HepG2 (cell line): Measurements from ENCODE around the gene SRBD1. TPM values are rescaled to one million over a fixed set of nuclear protein-coding genes. Genes with fewer than 3 reads are reported as not detected.

Source experiments
- ATAC-seq: fragments of 200-7000 bp; cut with Tn5 transposase; 3 replicates; pipeline ENCODE4 v1.9.1; 2020; ENCODE audit warnings: mild to moderate bottlenecking, moderate library complexity
- BruUV-seq: library from RNA; stranded (reverse); fragments of 400-500 nt; replicated peaks from 2 replicates; lab custom pipeline; 2021; lab: Mats Ljungman, UMichigan
- CTCF ChIA-PET: fragments of 300-600 bp; formaldehyde crosslinking; extraction: SDS; loops from one replicate; lab custom pipeline; 2021; ENCODE audit warnings: low total read pairs, inconsistent platforms, low intra/inter-chr PET ratio; lab: Yijun Ruan, JAX
- POLR2A ChIA-PET: fragments of 350-600 bp; sonication (Branson Sonifier 250); formaldehyde crosslinking; loops from one replicate; lab custom pipeline; 2020; ENCODE audit warnings: antibody characterized with exemption, inconsistent platforms; lab: Yijun Ruan, JAX
- DNase-seq: peaks from one replicate; pipeline ENCODE4 v3.0.0-alpha.2; 2015; ENCODE audit warnings: low spot score
- FAIRE-seq: peaks from 3 replicates; lab custom pipeline; 2011; peaks lifted over from hg19 to GRCh38; lab: Jason Lieb, UNC
- H2AFZ ChIP-seq: one replicate; pipeline ENCODE4 v1.6.1; 2011; ENCODE audit warnings: low read length, inconsistent platforms
- H3K27ac ChIP-seq: fragments of 300-600 bp; 3 replicates; pipeline ENCODE4 v1.8.0; 2011; ENCODE audit warnings: mixed run types, mild to moderate bottlenecking, mixed read lengths, low read length, inconsistent platforms; ENCODE audit not compliant: insufficient read depth; ENCODE audit errors: extremely low read length
- H3K27me3 ChIP-seq, 2 experiments: fragments of 200-600 bp in 1 of 2; 2 replicates in 1 of 2; 3 replicates in 1 of 2; pipeline versions ENCODE4 v1.6.0 to v1.8.0; 2011; ENCODE audit warnings: low read length in 2 of 2, mild to moderate bottlenecking in 2 of 2, moderate library complexity in 2 of 2, inconsistent platforms in 1 of 2; ENCODE audit not compliant: insufficient read depth in 2 of 2, control insufficient read depth in 1 of 2
- H3K36me3 ChIP-seq, 2 experiments: fragments of 200-600 bp in 1 of 2; replicated peaks in 1 of 2; 2 replicates in 1 of 2; 3 replicates in 1 of 2; pipeline versions ENCODE4 v1.5.1 to v1.8.0; 2011; ENCODE audit warnings: low read length in 2 of 2, inconsistent platforms in 1 of 2; ENCODE audit not compliant: insufficient read depth in 2 of 2, control insufficient read depth in 1 of 2
- H3K4me1 ChIP-seq: 2 replicates; pipeline ENCODE4 v1.5.1; 2012; ENCODE audit warnings: low read length, inconsistent platforms; ENCODE audit not compliant: insufficient read depth
- H3K4me2 ChIP-seq: 2 replicates; pipeline ENCODE4 v1.6.0; 2011; ENCODE audit warnings: low read depth, low read length, inconsistent platforms
- H3K4me3 ChIP-seq, 3 experiments: fragments of 200-600 bp in 1 of 3; sonication (generic), shearing (Covaris generic) in 1 of 3; replicated peaks in 1 of 3; 2 replicates each; pipeline ENCODE4 v1.5.1; 2011 to 2016; ENCODE audit warnings: low read length in 3 of 3, inconsistent platforms in 2 of 3, low read depth in 2 of 3, mild to moderate bottlenecking in 2 of 3, control low read depth in 1 of 3, mixed read lengths in 1 of 3; ENCODE audit not compliant: insufficient read depth in 1 of 3
- H3K79me2 ChIP-seq: one replicate; pipeline ENCODE4 v1.6.1; 2011; ENCODE audit warnings: low read length, inconsistent platforms; ENCODE audit not compliant: insufficient read depth
- H3K9ac ChIP-seq: 2 replicates; pipeline ENCODE4 v1.6.0; 2011; ENCODE audit warnings: mild to moderate bottlenecking, low read depth, low read length, inconsistent platforms; ENCODE audit not compliant: insufficient read depth
- H3K9me3 ChIP-seq: 2 replicates; pipeline ENCODE4 v1.5.1; 2012; ENCODE audit warnings: mild to moderate bottlenecking, low read length
- H4K20me1 ChIP-seq: 2 replicates; pipeline ENCODE4 v1.6.0; 2011; ENCODE audit warnings: inconsistent platforms, mild to moderate bottlenecking, low read length, moderate library complexity; ENCODE audit not compliant: insufficient read depth
- AGO2 ChIP-seq: fragments of 200-400 bp; formaldehyde crosslinking; optimal IDR thresholded peaks from 2 replicates; pipeline ENCODE3; 2017; ENCODE audit warnings: mild to moderate bottlenecking, low read depth, low read length, moderate library complexity
- CEBPG ChIP-seq: IDR thresholded peaks from 2 replicates; pipeline ENCODE4 v1.6.1; 2016
- HINFP ChIP-seq: sonication (generic); formaldehyde crosslinking; IDR thresholded peaks from 2 replicates; pipeline ENCODE4 v1.4.0; 2020; ENCODE audit warnings: low read depth, mild to moderate bottlenecking, missing genetic modification reagents
- MAFK ChIP-seq, 2 experiments: IDR thresholded peaks in 1 of 2; conservative IDR thresholded peaks in 1 of 2; 2 replicates each; pipeline ENCODE4 v1.6.1; 2011; ENCODE audit warnings: improper control_type of control experiment in 2 of 2, low read length in 2 of 2
- NFYC ChIP-seq: IDR thresholded peaks from 2 replicates; pipeline ENCODE4 v1.6.1; 2016; ENCODE audit warnings: missing genetic modification reagents, missing compliant biosample characterization
- NR2F6 ChIP-seq, 2 experiments: IDR thresholded peaks; 2 replicates each; pipeline ENCODE4 v1.6.1; 2016; ENCODE audit warnings: antibody characterized with exemption in 1 of 2, mild to moderate bottlenecking in 1 of 2
- POLR2G ChIP-seq: fragments of 200-400 bp; formaldehyde crosslinking; IDR thresholded peaks from 2 replicates; pipeline ENCODE4 v1.6.1; 2018; ENCODE audit warnings: mild to moderate bottlenecking, low read depth, low read length, moderate library complexity
- RARA ChIP-seq: IDR thresholded peaks from 2 replicates; pipeline ENCODE4 v1.6.1; 2016; ENCODE audit warnings: missing genetic modification reagents, missing compliant biosample characterization
- ZBTB2 ChIP-seq: sonication (generic); formaldehyde crosslinking; IDR thresholded peaks from 2 replicates; pipeline ENCODE4 v1.8.0; 2022; ENCODE audit warnings: low read depth, missing genetic modification reagents
- ZKSCAN5 ChIP-seq: sonication (generic); formaldehyde crosslinking; IDR thresholded peaks from 2 replicates; pipeline ENCODE4 v1.5.1; 2020; ENCODE audit warnings: mild to moderate bottlenecking, missing genetic modification reagents
- ZMAT5 ChIP-seq: sonication (generic); formaldehyde crosslinking; IDR thresholded peaks from 2 replicates; pipeline ENCODE4 v1.5.0; 2020; ENCODE audit warnings: mild to moderate bottlenecking, low read depth, missing genetic modification reagents, borderline replicate concordance
- ZNF382 ChIP-seq: sonication (generic); formaldehyde crosslinking; IDR thresholded peaks from 2 replicates; pipeline ENCODE4 v1.5.0; 2020; ENCODE audit warnings: missing genetic modification reagents, mild to moderate bottlenecking, borderline replicate concordance
- ZNF629 ChIP-seq: sonication (generic); formaldehyde crosslinking; conservative IDR thresholded peaks from 2 replicates; pipeline ENCODE4 v1.5.0; 2020; ENCODE audit warnings: missing genetic modification reagents
- ZNF670 ChIP-seq: sonication (generic); formaldehyde crosslinking; IDR thresholded peaks from 2 replicates; pipeline ENCODE4 v1.8.0; 2022; ENCODE audit warnings: mild to moderate bottlenecking, missing genetic modification reagents, borderline replicate concordance
- ZSCAN20 ChIP-seq: sonication (generic); formaldehyde crosslinking; IDR thresholded peaks from 2 replicates; pipeline ENCODE4 v1.4.0; 2020; ENCODE audit warnings: missing genetic modification reagents, mild to moderate bottlenecking, borderline replicate concordance
- WGBS: methylation state at CpG from one replicate; pipeline ENCODE4 v1.1.6; 2017; ENCODE audit warnings: low lambda C conversion rate; 5-methylcytosine and 5-hydroxymethylcytosine counted together
- in situ Hi-C: cut with HindIII; loops from 2 replicates; pipeline ENCODE4 v1.10.0; 2017; ENCODE audit warnings: low pct_unique_long_range_greater_than_20kb; ENCODE audit not compliant: extremely low pct_ligation_motif_present
- intact Hi-C: fragments of 100-400 bp; cut with micrococcal nuclease; formaldehyde crosslinking; loops from one replicate; pipeline ENCODE4 v1.10.0; 2022; ENCODE audit not compliant: unreplicated experiment
- polyA plus RNA-seq, 8 experiments: library from polyadenylated mRNA; depleted of rRNA in 3 of 8; stranded (reverse) in 7 of 8; unstranded in 1 of 8; fragments of >200 nt; fragmentation: Illumina TruSeq in 4 of 8; extraction: Trizol in 4 of 8; gene quantifications; 2 replicates each; pipeline versions ENCODE4 v1.2.1 to v1.2.3, GENCODE V29; 2011 to 2016; ENCODE audit warnings: low read depth in 4 of 8, missing spikeins in 1 of 8, mixed read lengths in 1 of 8; ENCODE audit not compliant: insufficient read depth in 1 of 8
- total RNA-seq, 5 experiments: library from RNA; depleted of rRNA; stranded (reverse); fragments of >200 nt; fragmentation: Illumina TruSeq; extraction: Trizol; gene quantifications; 2 replicates each; pipeline ENCODE4 v1.2.3, GENCODE V29; 2016; ENCODE audit warnings: low read depth in 1 of 5

The SRBD1 gene
- total and polyA plus RNA-seq, 2 of the 13 experiments (the other 11 are each of a cell fraction or from before 2014, with no cell fraction given): 3.2 to 23.9 TPM

GRCh38 chr2:45629971-45630370 lies 18.9 kb upstream of the SRBD1 start:
- 27% methylated on average over 1 of the region's 1 CpG for WGBS
- Histone ChIP-seq H2AFZ (no peak overlapping the region), H3K27ac (no peak overlapping the region), H3K9ac (no peak overlapping the region), H3K36me3 (no peaks in the 10 kb centered on the region), H3K4me3 (no peak overlapping the region), H3K4me2 (no peak overlapping the region), H3K27me3 (peaks cover 0 to 14% of the 10 kb centered on the region in 2 experiments; a peak in 3 of 5 replicates), H3K4me1 (peaks cover 10% of the 10 kb centered on the region; the same call in 1 of the 2 replicates), H3K79me2 (no peaks in the 10 kb centered on the region), H3K9me3 (no peaks in the 10 kb centered on the region), H4K20me1 (no peaks in the 10 kb centered on the region)
- ChIA-PET CTCF (no interaction called here), POLR2A (no interaction called here)
- FAIRE-seq (no peak), ATAC-seq (no peak), DNase-seq (no peak)
- intact Hi-C loops: no loop called here
- no peak for TF ChIP-seq ZNF670 (CRISPR knock-in tag)
- no peak for TF ChIP-seq ZSCAN20 (CRISPR knock-in tag)
- no peak for TF ChIP-seq MAFK (conservative IDR thresholded peaks at IDR 0.05 in 1 of 2, IDR thresholded peaks at IDR 0.05 in 1 of 2; ENCODE audit: low read length in 2 of 2)
- BruUV-seq: no TSS peak
- in situ Hi-C loops: no loop called here

GRCh38 chr2:45627911-45628310 lies 16.8 kb upstream of the SRBD1 start:
- Histone ChIP-seq H2AFZ (no peak overlapping the region), H3K4me3 (no peak overlapping the region), H3K9me3 (no peaks in the 10 kb centered on the region), H3K9ac (no peak overlapping the region), H3K36me3 (no peaks in the 10 kb centered on the region), H3K4me2 (no peak overlapping the region), H3K4me1 (peaks cover 10% of the 10 kb centered on the region; the same call in 1 of the 2 replicates), H4K20me1 (no peaks in the 10 kb centered on the region), H3K27me3 (peaks cover 0 to 14% of the 10 kb centered on the region in 2 experiments; a peak in 3 of 5 replicates), H3K79me2 (no peaks in the 10 kb centered on the region), H3K27ac (no peak overlapping the region)
- DNase-seq (no peak), ATAC-seq (no peak), FAIRE-seq (no peak)
- in situ Hi-C loops (no loop called here), intact Hi-C loops (no loop called here)
- WGBS: 15% methylated on average over 1 of the region's 1 CpG
- BruUV-seq: no TSS peak
- POLR2A ChIA-PET: interaction anchor here (0.8 kb wide), 1 partner anchor 17 kb away, joined by 3 read pairs; the partner anchor contains the start of gene SRBD1
- CTCF ChIA-PET: no interaction called here
- no peak for TF ChIP-seq NFYC (CRISPR knock-in tag)
- no peak for TF ChIP-seq NR2F6 (IDR thresholded peaks at IDR 0.05)
- TF ChIP-seq NR2F6 (CRISPR knock-in tag; IDR thresholded peaks at IDR 0.05): no peak
- TF ChIP-seq ZBTB2 (CRISPR knock-in tag): no peak
- no peak for TF ChIP-seq HINFP (CRISPR knock-in tag)
- TF ChIP-seq ZKSCAN5 (CRISPR knock-in tag): no peak
- no peak for TF ChIP-seq POLR2G
- no peak for TF ChIP-seq ZMAT5 (CRISPR knock-in tag)
- no peak for TF ChIP-seq AGO2
- no peak for TF ChIP-seq ZNF629 (CRISPR knock-in tag)
- no peak for TF ChIP-seq RARA
- TF ChIP-seq ZNF382 (CRISPR knock-in tag): no peak
- TF ChIP-seq CEBPG (CRISPR knock-in tag): no peak
